GM18907 (cell line): ENCODE results near the gene ANKRD66.

ENCODE experiments used
- ATAC-seq: cut with Tn5 transposase; IDR thresholded peaks from one replicate; pipeline ENCODE4 v1.9.1; 2021; ENCODE audit warnings: mild to moderate bottlenecking, moderate library complexity; ENCODE audit not compliant: unreplicated experiment

Gene ANKRD66

DNA sequence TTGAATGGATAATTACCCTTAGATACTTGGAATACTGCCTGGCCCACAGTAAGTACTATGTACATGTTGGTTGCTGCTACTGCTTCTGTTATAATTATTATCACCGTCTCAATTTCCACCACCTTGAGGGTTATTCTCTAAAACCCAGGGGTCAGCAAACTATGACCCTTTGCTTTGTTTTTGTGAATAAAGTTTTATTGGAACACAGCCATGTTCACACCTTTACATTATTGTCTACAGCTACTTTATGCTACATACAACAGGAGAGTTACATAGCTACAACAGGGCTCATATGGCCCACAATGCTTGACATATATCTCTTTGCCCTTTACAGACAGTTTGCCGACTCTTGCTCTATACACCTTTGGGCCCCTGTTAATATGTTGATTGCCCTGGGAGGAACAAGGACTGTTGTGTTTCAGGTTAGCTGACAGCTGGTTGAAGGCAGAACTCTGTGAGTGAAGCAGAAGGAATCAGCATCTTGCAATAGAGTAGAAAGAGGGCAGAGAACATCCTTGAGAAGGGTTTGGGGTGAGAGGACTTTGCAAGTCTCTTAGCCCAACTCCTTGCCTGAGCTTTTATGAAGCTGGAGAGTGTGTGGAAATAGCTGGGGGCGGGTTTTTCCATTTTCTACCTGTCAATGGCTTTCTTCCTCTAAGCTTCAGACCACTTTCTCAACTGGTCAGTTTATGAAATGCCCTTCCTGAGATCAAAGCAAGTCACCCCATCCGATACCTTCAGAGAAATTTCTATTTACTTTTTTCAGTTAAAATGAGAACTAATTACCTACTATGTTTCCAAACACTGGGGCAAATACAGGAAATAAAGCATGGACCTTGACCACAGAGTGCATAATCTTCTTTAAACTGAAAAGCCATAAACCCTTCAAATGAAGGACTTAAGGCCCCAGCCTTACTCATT lies 43.0 kb downstream of the ANKRD66 start:
- ATAC-seq = no peak

GRCh38 chr6:46790355-46790874 lies 43.7 kb downstream of the ANKRD66 start:
- ATAC-seq = no peak

DNA sequence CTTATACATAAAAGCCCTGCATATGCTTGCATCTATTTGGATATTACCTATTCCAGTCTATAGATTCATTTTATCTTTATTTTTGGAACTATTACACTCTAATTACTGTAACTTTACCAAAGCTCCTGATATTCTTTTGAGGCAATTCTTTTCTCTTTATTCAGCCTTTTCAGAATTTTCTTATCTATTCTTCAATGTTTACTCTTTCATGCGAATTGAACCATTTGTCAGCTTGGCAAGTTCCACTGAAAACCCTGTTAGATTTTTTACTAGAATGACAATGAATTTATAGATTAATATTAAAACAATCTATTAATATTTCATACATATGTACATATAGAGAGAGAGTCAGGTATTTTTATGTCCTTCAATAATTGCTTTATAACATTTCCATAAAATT lies 45.9 kb downstream of the ANKRD66 start:
- ATAC-seq = no peak

DNA sequence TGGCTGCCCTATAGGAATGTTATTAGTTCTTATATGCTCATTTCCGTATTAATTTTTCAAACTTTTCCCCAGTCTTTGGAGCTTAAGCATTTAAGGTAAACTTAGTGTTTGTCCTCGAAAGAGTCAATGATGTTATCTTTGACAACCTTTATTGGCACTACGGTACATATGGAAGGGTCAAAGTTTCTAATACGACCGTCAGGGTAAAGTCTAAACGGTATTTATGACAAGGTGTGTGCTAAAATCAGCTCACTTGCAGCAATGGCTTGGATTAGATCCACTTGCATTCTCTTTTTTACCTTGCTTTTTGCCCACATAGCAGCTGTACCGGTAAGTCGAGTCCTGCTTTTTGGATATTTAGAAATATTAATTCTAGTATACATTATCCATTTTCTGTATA lies 46.4 kb downstream of the ANKRD66 start, which contains the start of gene MEP1A:
Gene MEP1A, plus strand, starts transcription at position 252 of the 400 bp plus-strand sequence. Its CDS starts 10 bp downstream, at position 262.
- ATAC-seq = no peak

DNA sequence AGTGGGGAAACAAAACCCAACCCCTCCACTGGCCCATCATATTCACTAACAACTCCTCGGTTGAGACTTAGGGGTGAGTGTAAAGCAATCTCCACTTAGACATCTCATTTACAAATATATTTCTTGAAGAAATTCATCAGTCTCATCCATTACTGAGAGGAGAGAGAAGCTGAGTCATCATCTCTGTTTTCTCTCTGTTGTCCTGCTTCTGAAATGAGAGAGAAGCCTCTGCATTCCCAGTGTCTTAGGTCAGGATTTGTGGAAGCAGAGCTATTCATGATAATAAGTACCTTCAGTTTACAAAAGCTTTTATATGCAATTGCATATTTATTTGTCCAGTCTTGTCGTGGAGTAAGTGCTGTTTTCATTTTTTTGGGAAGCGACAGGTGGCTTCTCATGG lies 47.3 kb downstream of the ANKRD66 start:
- no peak for ATAC-seq

DNA sequence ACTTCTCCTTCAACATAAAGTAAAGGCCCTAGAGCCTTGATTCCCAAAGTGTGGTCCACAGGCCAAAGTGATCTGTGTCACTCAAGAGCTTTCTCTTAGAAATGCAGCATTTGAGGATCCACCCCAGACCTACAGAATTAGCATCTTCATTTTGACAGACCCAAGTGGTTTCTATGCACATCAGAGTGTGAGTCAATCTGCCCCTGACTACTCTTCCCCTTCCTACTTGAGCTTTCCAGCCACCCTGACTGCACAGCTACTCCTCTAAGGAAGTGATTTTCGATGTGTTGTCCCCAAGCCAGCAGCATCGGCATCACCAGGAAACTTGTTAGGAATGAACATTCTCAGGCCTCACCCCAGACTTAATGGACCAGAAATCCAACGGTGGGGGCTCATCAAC lies 49.1 kb downstream of the ANKRD66 start:
- ATAC-seq = no peak

DNA sequence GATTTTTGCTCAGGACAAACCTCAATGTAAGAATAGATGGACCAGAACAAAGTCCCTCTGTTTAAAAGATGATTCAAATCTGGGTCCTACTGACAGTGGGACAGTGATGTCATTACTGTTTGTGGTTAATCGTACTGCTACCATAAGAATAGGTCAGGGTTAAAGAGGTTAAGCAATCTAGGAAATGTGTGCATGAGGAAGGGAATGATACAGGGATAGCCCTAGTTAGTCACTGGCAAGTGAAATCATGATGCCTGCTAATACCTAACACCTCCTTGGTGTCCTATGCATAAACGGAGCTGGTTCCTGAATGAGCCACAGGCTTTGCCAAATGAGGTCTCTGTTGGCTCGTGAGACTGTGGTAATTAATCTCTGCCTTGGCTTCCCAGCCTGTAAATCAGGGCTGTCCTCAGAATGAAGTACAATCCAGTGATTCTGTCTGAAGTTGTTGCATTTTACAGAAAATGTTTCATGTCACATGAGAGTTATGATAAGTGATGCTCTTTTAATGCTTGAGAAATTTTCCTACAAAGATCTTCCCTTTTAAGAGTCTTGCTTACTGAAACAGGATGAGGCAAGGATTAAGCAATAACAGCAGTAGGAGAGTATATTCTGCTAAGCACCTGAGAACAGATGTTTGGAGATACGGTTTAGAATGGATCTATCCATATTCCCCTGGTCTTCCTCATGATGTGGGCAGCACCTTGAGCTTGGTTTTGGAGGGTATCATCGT lies 50.3 kb downstream of the ANKRD66 start:
- no peak for ATAC-seq

GRCh38 chr6:46799657-46800056 lies 52.9 kb downstream of the ANKRD66 start:
- ATAC-seq = no peak

DNA sequence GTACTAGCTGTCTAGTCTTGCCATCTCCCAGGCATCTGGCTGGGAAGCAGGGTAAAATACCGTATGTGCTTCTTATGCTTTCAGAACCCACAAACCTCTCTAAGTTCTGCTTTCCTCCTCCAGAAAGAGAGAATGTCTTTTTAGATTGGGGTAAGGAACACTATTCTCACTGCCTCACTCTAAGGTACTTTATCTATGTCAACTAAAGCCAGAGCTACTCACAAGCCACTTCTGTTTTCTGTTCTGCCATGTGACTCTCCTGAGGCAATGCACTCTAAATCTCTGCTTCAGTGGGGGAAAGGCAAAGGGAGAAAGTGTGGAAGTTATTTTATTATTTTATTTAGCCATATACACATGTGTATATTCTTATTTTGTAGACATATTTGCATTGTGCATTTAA lies 62.1 kb downstream of the ANKRD66 start:
- ATAC-seq = no peak
